ENCODE results near the gene DIAPH3.

DNA sequence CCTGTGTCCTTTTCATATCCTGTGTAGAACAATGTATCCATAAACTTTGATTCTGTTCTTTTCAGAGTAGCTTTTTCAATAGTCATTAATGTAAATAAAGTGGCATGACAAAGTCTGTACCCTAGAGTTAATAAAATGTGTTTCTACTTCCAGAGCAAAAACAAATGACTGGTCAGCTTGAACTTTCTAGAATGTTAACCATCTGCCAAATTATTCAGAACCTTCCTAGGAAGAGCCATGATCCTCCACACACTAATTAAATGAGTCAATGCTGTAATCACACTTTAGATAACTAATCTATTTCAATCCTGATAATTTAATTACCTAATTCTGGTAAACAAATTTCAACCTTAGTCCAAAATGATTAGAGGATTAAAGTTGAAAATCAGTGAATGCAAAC lies 73.2 kb downstream of the DIAPH3 start:
- TF ChIP-seq, protein P1, sequence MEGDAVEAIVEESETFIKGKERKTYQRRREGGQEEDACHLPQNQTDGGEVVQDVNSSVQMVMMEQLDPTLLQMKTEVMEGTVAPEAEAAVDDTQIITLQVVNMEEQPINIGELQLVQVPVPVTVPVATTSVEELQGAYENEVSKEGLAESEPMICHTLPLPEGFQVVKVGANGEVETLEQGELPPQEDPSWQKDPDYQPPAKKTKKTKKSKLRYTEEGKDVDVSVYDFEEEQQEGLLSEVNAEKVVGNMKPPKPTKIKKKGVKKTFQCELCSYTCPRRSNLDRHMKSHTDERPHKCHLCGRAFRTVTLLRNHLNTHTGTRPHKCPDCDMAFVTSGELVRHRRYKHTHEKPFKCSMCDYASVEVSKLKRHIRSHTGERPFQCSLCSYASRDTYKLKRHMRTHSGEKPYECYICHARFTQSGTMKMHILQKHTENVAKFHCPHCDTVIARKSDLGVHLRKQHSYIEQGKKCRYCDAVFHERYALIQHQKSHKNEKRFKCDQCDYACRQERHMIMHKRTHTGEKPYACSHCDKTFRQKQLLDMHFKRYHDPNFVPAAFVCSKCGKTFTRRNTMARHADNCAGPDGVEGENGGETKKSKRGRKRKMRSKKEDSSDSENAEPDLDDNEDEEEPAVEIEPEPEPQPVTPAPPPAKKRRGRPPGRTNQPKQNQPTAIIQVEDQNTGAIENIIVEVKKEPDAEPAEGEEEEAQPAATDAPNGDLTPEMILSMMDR (IDR thresholded peaks at IDR 0.05), result no peak
- TF ChIP-seq POLR2A (IDR thresholded peaks at IDR 0.05), result no peak

All from lower leg skin (tissue), 3 donors.